K562 (cell line): Measurements from ENCODE around the gene SEPHS2. TPM values are rescaled to one million over a fixed set of nuclear protein-coding genes. Genes with fewer than 3 reads are reported as not detected.

Experiments used
- ARID1B ChIP-seq: fragments of 450-650 bp; IDR thresholded peaks from 2 replicates; pipeline ENCODE4 v1.6.1; 2016; ENCODE audit warnings: antibody characterized with exemption, mild to moderate bottlenecking, inconsistent platforms
- ASH1L ChIP-seq: fragments of 450-650 bp; IDR thresholded peaks from 2 replicates; pipeline ENCODE4 v1.6.1; 2018; ENCODE audit warnings: borderline replicate concordance, mild to moderate bottlenecking, low read depth; ENCODE audit not compliant: partially characterized antibody
- ETV5 ChIP-seq: sonication (generic); formaldehyde crosslinking; IDR thresholded peaks from 2 replicates; pipeline ENCODE4 v1.4.0; 2020; ENCODE audit warnings: low read depth, mild to moderate bottlenecking, missing genetic modification reagents
- HDGF ChIP-seq: fragments of 450-650 bp; IDR thresholded peaks from 2 replicates; pipeline ENCODE4 v1.6.1; 2016
- KDM1A ChIP-seq, 2 experiments: fragments of 450-650 bp; IDR thresholded peaks; 2 replicates each; pipeline ENCODE4 v1.6.1; 2016; ENCODE audit warnings: mild to moderate bottlenecking in 2 of 2
- MAFG ChIP-seq: fragments of 450-650 bp; conservative IDR thresholded peaks from 2 replicates; pipeline ENCODE4 v1.6.1; 2016; ENCODE audit warnings: missing genetic modification characterization, missing compliant biosample characterization
- MECOM ChIP-seq: fragments of 250-450 bp; sonication (Bioruptor Pico); IDR thresholded peaks from 2 replicates; pipeline ENCODE4 v1.8.0; 2022; ENCODE audit warnings: inconsistent platforms
- MEIS2 ChIP-seq: fragments of 450-650 bp; IDR thresholded peaks from 2 replicates; pipeline ENCODE4 v1.6.1; 2014; ENCODE audit warnings: mild to moderate bottlenecking; ENCODE audit not compliant: partially characterized antibody
- MTA1 ChIP-seq: fragments of 450-650 bp; IDR thresholded peaks from 2 replicates; pipeline ENCODE4 v1.6.1; 2017; ENCODE audit warnings: borderline replicate concordance
- MTA3 ChIP-seq: fragments of 450-650 bp; formaldehyde crosslinking; IDR thresholded peaks from 2 replicates; pipeline ENCODE4 v1.6.1; 2017; ENCODE audit warnings: mild to moderate bottlenecking, borderline replicate concordance
- MYC ChIP-seq, 2 experiments: fragments of 250-450 bp in 1 of 2; sonication (Bioruptor Pico) in 1 of 2; IDR thresholded peaks; 2 replicates each; pipeline versions ENCODE4 v1.5.1 to v1.6.1; 2012 to 2021; ENCODE audit warnings: low read depth in 2 of 2, borderline replicate concordance in 1 of 2, improper control_type of control experiment in 1 of 2, low read length in 1 of 2, mild to moderate bottlenecking in 1 of 2, moderate library complexity in 1 of 2
- NBN ChIP-seq: fragments of 450-650 bp; IDR thresholded peaks from 2 replicates; pipeline ENCODE4 v1.6.1; 2016; ENCODE audit warnings: low read depth, mild to moderate bottlenecking
- RFX1 ChIP-seq: fragments of 450-650 bp; IDR thresholded peaks from 2 replicates; pipeline ENCODE4 v1.6.1; 2016; ENCODE audit warnings: mild to moderate bottlenecking, moderate library complexity
- SMAD4 ChIP-seq: fragments of 250-450 bp; sonication (Bioruptor Pico); conservative IDR thresholded peaks from 2 replicates; pipeline ENCODE4 v1.8.0; 2021; ENCODE audit warnings: inconsistent platforms, mild to moderate bottlenecking, moderate library complexity
- SPI1 ChIP-seq: IDR thresholded peaks from 2 replicates; pipeline ENCODE4 v1.6.1; 2011; ENCODE audit warnings: low read depth, low read length, control low read depth, borderline replicate concordance
- ZFP30 ChIP-seq: fragments of 250-450 bp; sonication (Bioruptor Pico); IDR thresholded peaks from 2 replicates; pipeline ENCODE4 v1.8.0; 2022; ENCODE audit warnings: moderate library complexity, mild to moderate bottlenecking, inconsistent platforms, borderline replicate concordance
- ZNF766 ChIP-seq: fragments of 200-800 bp; sonication (Bioruptor generic); conservative IDR thresholded peaks from 2 replicates; pipeline ENCODE4 v1.6.1; 2016; ENCODE audit warnings: missing genetic modification characterization, missing compliant biosample characterization
- polyA plus RNA-seq, 8 experiments: library from polyadenylated mRNA; depleted of rRNA in 4 of 8; stranded (reverse) in 5 of 8; unstranded in 3 of 8; fragments of >200 nt; fragmentation: Nextera tagmentation in 2 of 8; fragmentation: Illumina TruSeq in 1 of 8; extraction: Ambion mirVana in 2 of 8; extraction: Trizol in 1 of 8; gene quantifications; 2 replicates each; pipeline versions ENCODE4 v1.2.1 to v1.2.3, GENCODE V29; 2011 to 2014; ENCODE audit warnings: inconsistent platforms in 1 of 8, missing spikeins in 1 of 8
- total RNA-seq, 7 experiments: library from RNA; depleted of rRNA in 6 of 7; stranded (reverse); fragments of >200 nt in 6 of 7; fragmentation: Illumina TruSeq in 2 of 7; extraction: Trizol in 2 of 7; gene quantifications; 2 replicates each; pipeline versions ENCODE4 v1.2.1 to v1.2.3, GENCODE V29; 2011 to 2021; ENCODE audit warnings: low replicate concordance in 1 of 7
- TF ChIP-seq, protein P1 (sequence below), 2 experiments: fragments of 450-650 bp in 1 of 2; sonication (generic) in 1 of 2; formaldehyde crosslinking in 1 of 2; IDR thresholded peaks in 1 of 2; conservative IDR thresholded peaks in 1 of 2; 2 replicates each; pipeline versions ENCODE4 v1.6.1 to v1.8.1; 2016 to 2023; ENCODE audit warnings: mild to moderate bottlenecking in 2 of 2, moderate library complexity in 2 of 2, inconsistent platforms in 1 of 2, missing genetic modification reagents in 1 of 2
- TF ChIP-seq, protein P2 (sequence below), 2 experiments: fragments of 450-650 bp; IDR thresholded peaks; 2 replicates each; pipeline ENCODE4 v1.6.1; 2016
- TF ChIP-seq, protein P3 (sequence below), 2 experiments: fragments of 200-800 bp in 1 of 2; sonication (Bioruptor generic) in 1 of 2; sonication (generic) in 1 of 2; formaldehyde crosslinking in 1 of 2; IDR thresholded peaks in 1 of 2; conservative IDR thresholded peaks in 1 of 2; 2 replicates each; pipeline versions ENCODE4 v1.5.0 to v1.6.1; 2016 to 2020; ENCODE audit warnings: missing compliant biosample characterization in 1 of 2, missing genetic modification characterization in 1 of 2, missing genetic modification reagents in 1 of 2
- TF ChIP-seq, protein P4 (sequence below): sonication (generic); formaldehyde crosslinking; IDR thresholded peaks from 2 replicates; pipeline ENCODE4 v1.9.0; 2022; ENCODE audit warnings: mild to moderate bottlenecking, missing genetic modification reagents

SEPHS2 gene
- total and polyA plus RNA-seq, 9 of the 15 experiments (the other 6 are each of a cell fraction or from before 2014, with no cell fraction given): 20.9 to 90.6 (median 43.4) TPM

DNA sequence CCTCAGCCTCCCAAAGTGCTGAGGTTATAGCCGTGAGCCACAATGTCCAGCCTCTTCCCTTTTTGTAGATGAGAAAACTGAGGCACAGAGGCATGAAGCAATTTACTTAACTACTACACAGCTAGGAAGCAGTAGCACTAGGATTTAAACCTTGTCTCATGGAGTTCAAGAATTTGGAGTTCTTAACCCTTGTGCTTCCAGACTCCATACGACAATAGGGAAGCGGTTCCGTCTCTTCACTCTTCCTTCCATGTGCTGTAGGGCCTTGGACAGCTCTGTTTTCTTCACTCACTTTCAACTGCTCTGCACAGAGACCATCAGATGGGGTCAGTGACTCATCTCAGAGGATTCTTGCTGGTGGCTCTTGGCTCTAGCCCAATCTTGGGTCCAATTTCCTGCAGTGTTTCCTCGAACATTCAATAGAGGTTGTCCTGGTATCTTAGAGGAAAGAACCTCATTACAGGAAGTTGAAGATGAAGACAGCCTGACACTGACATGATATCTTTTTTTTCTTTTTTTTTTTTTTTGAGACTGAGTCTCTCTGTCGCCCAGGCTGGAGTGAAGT lies 46.2 kb upstream of the SEPHS2 start (continued):
- TF ChIP-seq, protein P1, sequence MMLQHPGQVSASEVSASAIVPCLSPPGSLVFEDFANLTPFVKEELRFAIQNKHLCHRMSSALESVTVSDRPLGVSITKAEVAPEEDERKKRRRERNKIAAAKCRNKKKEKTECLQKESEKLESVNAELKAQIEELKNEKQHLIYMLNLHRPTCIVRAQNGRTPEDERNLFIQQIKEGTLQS (IDR thresholded peaks at IDR 0.05): peak; percentile 91
- TF ChIP-seq, protein P1 (CRISPR knock-in tag; conservative IDR thresholded peaks at IDR 0.05): peak; percentile 80
- TF ChIP-seq SPI1: 0 out of 2 replicates have a peak, but pooled peaks have one; percentile 3
- peak; percentile 81 for TF ChIP-seq ARID1B
- peak; percentile 87 for TF ChIP-seq HDGF
- no peak for TF ChIP-seq ZFP30 (CRISPR knock-in tag)
- peak; percentile 55 to 80; a peak in 3 of 4 replicates for TF ChIP-seq KDM1A (IDR thresholded peaks at IDR 0.05)
- TF ChIP-seq, protein P2, sequence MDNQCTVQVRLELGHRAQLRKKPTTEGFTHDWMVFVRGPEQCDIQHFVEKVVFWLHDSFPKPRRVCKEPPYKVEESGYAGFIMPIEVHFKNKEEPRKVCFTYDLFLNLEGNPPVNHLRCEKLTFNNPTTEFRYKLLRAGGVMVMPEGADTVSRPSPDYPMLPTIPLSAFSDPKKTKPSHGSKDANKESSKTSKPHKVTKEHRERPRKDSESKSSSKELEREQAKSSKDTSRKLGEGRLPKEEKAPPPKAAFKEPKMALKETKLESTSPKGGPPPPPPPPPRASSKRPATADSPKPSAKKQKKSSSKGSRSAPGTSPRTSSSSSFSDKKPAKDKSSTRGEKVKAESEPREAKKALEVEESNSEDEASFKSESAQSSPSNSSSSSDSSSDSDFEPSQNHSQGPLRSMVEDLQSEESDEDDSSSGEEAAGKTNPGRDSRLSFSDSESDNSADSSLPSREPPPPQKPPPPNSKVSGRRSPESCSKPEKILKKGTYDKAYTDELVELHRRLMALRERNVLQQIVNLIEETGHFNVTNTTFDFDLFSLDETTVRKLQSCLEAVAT (IDR thresholded peaks at IDR 0.05): peak in 1 of 2 experiments; percentile 12; a peak in 1 of 4 replicates
- TF ChIP-seq MEIS2: peak; percentile 78
- TF ChIP-seq, protein P3, sequence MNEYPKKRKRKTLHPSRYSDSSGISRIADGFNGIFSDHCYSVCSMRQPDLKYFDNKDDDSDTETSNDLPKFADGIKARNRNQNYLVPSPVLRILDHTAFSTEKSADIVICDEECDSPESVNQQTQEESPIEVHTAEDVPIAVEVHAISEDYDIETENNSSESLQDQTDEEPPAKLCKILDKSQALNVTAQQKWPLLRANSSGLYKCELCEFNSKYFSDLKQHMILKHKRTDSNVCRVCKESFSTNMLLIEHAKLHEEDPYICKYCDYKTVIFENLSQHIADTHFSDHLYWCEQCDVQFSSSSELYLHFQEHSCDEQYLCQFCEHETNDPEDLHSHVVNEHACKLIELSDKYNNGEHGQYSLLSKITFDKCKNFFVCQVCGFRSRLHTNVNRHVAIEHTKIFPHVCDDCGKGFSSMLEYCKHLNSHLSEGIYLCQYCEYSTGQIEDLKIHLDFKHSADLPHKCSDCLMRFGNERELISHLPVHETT (CRISPR knock-in tag; conservative IDR thresholded peaks at IDR 0.05 in 1 of 2, IDR thresholded peaks at IDR 0.05 in 1 of 2): 0 out of 4 replicates have a peak, but pooled peaks of 1 of the 2 experiments have one; percentile 24
- no peak; the same call in 1 of the 2 replicates for TF ChIP-seq RFX1
- no peak; the same call in none of the 2 replicates for TF ChIP-seq SMAD4
- TF ChIP-seq MAFG: no peak
- TF ChIP-seq ZNF766: peak; percentile 87
- TF ChIP-seq MECOM (CRISPR knock-in tag): no peak
- TF ChIP-seq ASH1L: no peak
- TF ChIP-seq ETV5 (CRISPR knock-in tag): peak; percentile 40; the same call in 1 of the 2 replicates
- TF ChIP-seq MTA3: peak; percentile 72; the same call in 1 of the 2 replicates
- peak; percentile 75 for TF ChIP-seq MYC (IDR thresholded peaks at IDR 0.05; ENCODE audit: low read depth, low read length)
- no peak for TF ChIP-seq MYC (CRISPR knock-in tag; IDR thresholded peaks at IDR 0.05; ENCODE audit: borderline replicate concordance, low read depth)
- peak; percentile 29; the same call in 1 of the 2 replicates for TF ChIP-seq MTA1
- TF ChIP-seq, protein P4, sequence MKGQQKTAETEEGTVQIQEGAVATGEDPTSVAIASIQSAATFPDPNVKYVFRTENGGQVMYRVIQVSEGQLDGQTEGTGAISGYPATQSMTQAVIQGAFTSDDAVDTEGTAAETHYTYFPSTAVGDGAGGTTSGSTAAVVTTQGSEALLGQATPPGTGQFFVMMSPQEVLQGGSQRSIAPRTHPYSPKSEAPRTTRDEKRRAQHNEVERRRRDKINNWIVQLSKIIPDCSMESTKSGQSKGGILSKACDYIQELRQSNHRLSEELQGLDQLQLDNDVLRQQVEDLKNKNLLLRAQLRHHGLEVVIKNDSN (CRISPR knock-in tag): no peak
- TF ChIP-seq NBN: peak; percentile 88
